Activated CD4-positive, CD25-positive, alpha-beta regulatory T cell treated with anti-CD3 and anti-CD28 coated beads, Interleukin-2, amount 50 U/mL, for 72 hours (primary cell): Measurements from ENCODE around the gene SIRPA.

ENCODE experiments used
- DNase-seq: peaks from one replicate; pipeline ENCODE4 v3.0.0; 2021

The SIRPA gene

GRCh38 chr20:1953621-1954020 lies 58.4 kb downstream of the SIRPA start:
- DNase-seq: no peak

- DNase-seq: no peak
Measured at GRCh38 chr20:1955217-1955616, 60.0 kb downstream of the SIRPA start.

GRCh38 chr20:1958426-1958825 lies 63.2 kb downstream of the SIRPA start:
- no peak for DNase-seq

GRCh38 chr20:1959156-1959555 lies 63.9 kb downstream of the SIRPA start:
- DNase-seq: no peak

- DNase-seq: no peak
Measured at GRCh38 chr20:1961374-1961773, 66.2 kb downstream of the SIRPA start.

- no peak for DNase-seq
Measured at GRCh38 chr20:1964061-1964460, 68.9 kb downstream of the SIRPA start.

GRCh38 chr20:1964659-1965405 lies 69.6 kb downstream of the SIRPA start:
- DNase-seq: no peak

GRCh38 chr20:1965520-1966351 lies 70.5 kb downstream of the SIRPA start:
- peak; percentile 81 for DNase-seq

- DNase-seq: no peak
Measured at GRCh38 chr20:1968964-1969363, 73.8 kb downstream of the SIRPA start.

GRCh38 chr20:1971893-1972586 lies 76.8 kb downstream of the SIRPA start:
- DNase-seq: no peak

- DNase-seq: no peak
Measured at GRCh38 chr20:1973601-1974440, 78.6 kb downstream of the SIRPA start.

- DNase-seq: no peak
Measured at GRCh38 chr20:1975291-1975690, 80.1 kb downstream of the SIRPA start.

- DNase-seq: no peak
Measured at GRCh38 chr20:1979106-1979778, 84.0 kb downstream of the SIRPA start.

GRCh38 chr20:1982686-1983085 lies 87.5 kb downstream of the SIRPA start:
- DNase-seq: no peak

- no peak for DNase-seq
Measured at GRCh38 chr20:1983301-1983700, 88.1 kb downstream of the SIRPA start.

- DNase-seq: no peak
Measured at GRCh38 chr20:1987826-1988225, 92.6 kb downstream of the SIRPA start.
